Skeletal muscle tissue (tissue), 4 donors: ENCODE measurements around the gene SSR2. TPM values are rescaled to one million over a fixed set of nuclear protein-coding genes. Genes with fewer than 3 reads are reported as not detected.

ENCODE experiments used
- H3K27ac ChIP-seq: one replicate; pipeline ENCODE4 v1.7.0; 2013; ENCODE audit warnings: mild to moderate bottlenecking, low read depth, low read length, inconsistent platforms
- H3K27me3 ChIP-seq, 3 donors: one replicate each; pipeline ENCODE4 v1.7.0; 2013; ENCODE audit warnings: low read length in 3 of 3; ENCODE audit not compliant: control insufficient read depth in 3 of 3, insufficient read depth in 3 of 3
- H3K36me3 ChIP-seq, 3 donors: one replicate each; pipeline ENCODE4 v1.7.0; 2013; ENCODE audit warnings: low read length in 3 of 3; ENCODE audit not compliant: control insufficient read depth in 3 of 3, insufficient read depth in 3 of 3
- H3K4me1 ChIP-seq, 3 donors: one replicate each; pipeline ENCODE4 v1.7.0; 2013; ENCODE audit warnings: low read length in 3 of 3, mild to moderate bottlenecking in 3 of 3; ENCODE audit not compliant: control insufficient read depth in 3 of 3, insufficient read depth in 3 of 3
- H3K4me3 ChIP-seq, 3 donors: one replicate each; pipeline ENCODE4 v1.7.0; 2013; ENCODE audit warnings: low read length in 3 of 3
- H3K9ac ChIP-seq, 3 donors: one replicate each; pipeline ENCODE4 v1.7.0; 2013; ENCODE audit warnings: low read length in 3 of 3, mild to moderate bottlenecking in 3 of 3, moderate library complexity in 2 of 3, low read depth in 1 of 3
- H3K9me3 ChIP-seq, 3 donors: one replicate each; pipeline ENCODE4 v1.7.0; 2013; ENCODE audit warnings: low read length in 3 of 3; ENCODE audit not compliant: control insufficient read depth in 3 of 3
- total RNA-seq: library from RNA; depleted of rRNA; stranded (reverse); fragments of >200 nt; gene quantifications from one replicate; pipeline ENCODE4 v1.2.3, GENCODE V29; 2014
- donor health status: Osteomylitis.

The SSR2 gene
- total RNA-seq, 1 donor from 2014 or later: 276 TPM

DNA sequence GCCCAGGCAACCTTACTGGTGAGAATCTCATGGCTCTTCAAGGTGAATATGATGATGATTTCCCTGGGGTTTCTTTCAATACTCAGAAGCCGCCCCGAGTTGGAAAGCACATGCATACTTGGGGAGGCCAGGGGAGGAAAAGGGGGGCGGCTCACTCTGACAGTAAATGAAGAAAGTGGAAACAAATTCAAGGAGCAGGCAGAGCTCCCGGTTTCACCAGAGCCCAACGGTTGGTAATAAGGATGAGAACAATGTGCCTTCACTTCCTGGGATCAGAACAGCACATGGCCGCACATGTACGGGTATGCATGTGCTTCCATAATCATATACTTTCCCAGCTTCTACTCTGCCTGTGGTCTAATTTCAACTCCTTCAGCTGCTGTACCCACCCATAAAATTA is 38.6 kb downstream of the SSR2 start:
- peak overlapping the region in 2 of 3 donors; percentile 31 to 57 for H3K4me3 ChIP-seq
- H3K9me3 ChIP-seq: no peaks in the 10 kb centered on the region
- peaks cover 55 to 58% (median 55%) of the 10 kb centered on the region in 3 donors for H3K4me1 ChIP-seq
- peak overlapping the region; percentile 99 for H3K27ac ChIP-seq
- H3K27me3 ChIP-seq: no peaks in the 10 kb centered on the region
- H3K9ac ChIP-seq: peak overlapping the region in 1 of 3 donors; percentile 20
- peaks cover 0 to 3% (median 0%) of the 10 kb centered on the region in 3 donors for H3K36me3 ChIP-seq

DNA sequence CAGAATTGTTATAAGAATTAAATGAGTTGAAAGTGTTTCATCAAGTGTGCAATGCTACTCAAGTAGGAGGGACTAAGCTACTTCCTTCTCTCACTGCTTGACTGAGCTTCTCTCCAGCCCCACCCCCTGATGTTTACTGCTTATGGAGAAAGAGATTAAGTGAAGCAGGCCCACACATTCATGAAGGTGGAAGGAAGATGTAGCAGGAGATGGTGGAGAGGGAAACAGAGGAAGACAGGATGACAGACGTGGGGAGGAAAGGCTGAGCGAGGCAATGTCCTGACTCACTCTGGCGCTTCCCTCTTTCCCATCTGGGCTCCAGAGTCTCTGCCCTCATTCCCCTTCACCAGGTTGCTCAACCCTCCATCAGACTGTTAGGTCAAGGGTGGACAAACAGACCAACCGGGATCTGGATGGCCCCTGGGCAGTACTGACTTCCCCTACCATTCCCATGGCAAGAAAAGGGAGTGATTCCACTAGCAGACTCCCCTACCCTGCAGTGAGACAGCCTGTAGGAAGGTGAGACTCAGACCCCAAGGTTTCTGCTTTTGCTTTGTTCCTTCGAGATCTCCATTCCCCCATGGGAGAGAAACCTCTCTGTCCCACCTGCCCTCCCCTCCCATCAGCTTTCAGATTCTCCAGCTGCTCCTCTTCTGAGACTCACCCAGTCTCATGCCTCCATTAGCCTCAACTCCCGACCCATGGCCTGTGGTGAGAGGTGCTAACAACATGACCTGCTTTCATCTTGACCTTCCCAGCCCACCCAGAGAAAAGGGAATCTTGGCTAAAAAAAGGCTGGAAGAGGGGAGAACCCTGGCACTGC is 39.3 kb downstream of the SSR2 start:
- H3K27me3 ChIP-seq: no peaks in the 10 kb centered on the region
- H3K36me3 ChIP-seq: peaks cover 0 to 3% (median 0%) of the 10 kb centered on the region in 3 donors
- H3K4me3 ChIP-seq: peak overlapping the region; percentile 28 to 31 (median 28)
- H3K27ac ChIP-seq: peak overlapping the region; percentile 99
- no peaks in the 10 kb centered on the region for H3K9me3 ChIP-seq
- peak overlapping the region in 2 of 3 donors; percentile 41 to 45 for H3K9ac ChIP-seq
- peaks cover 60 to 64% (median 61%) of the 10 kb centered on the region in 3 donors for H3K4me1 ChIP-seq

DNA sequence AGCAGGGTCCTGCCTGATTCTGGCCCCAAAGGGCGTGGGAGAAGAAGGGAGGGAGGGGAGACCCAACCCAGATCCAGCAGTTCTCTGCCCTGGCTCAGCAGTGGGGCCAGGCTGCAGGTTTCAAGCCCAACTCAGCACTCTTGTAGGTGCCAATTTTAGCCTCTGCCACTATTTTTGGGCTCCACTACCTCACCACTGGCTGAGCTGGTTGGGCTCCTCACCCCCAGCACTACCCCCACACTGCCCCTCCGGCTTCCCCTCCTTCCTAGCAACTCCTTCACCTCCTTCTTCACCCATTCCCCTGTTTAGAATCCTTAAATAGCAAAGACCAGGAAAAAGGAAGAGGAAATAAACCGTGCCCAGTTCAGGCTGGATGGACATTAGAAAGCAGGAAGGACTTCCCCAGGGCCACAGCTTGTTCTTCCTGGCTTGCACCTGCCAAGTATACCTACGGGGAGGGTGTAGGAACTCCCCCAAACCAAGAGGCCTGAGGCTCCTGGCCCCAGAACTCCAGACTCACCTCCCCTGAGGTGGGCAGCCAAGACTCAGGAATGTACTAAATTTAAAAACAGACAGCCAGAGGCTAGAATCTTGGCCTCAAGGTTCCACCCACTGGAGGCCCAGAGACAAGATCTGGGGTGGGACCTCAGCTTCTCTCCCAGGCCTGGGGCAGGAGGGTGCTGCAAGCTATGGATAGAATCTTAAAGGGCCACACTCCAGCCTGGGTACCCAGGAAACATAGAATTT is 41.0 kb downstream of the SSR2 start:
- peak overlapping the region; percentile 99 for H3K27ac ChIP-seq
- H3K9ac ChIP-seq: peak overlapping the region; percentile 85 to 98 (median 92)
- H3K36me3 ChIP-seq: peaks cover 0 to 3% (median 0%) of the 10 kb centered on the region in 3 donors
- H3K9me3 ChIP-seq: no peaks in the 10 kb centered on the region
- peak overlapping the region; percentile 74 to 88 (median 85) for H3K4me3 ChIP-seq
- peaks cover 72 to 81% (median 75%) of the 10 kb centered on the region in 3 donors for H3K4me1 ChIP-seq
- H3K27me3 ChIP-seq: no peaks in the 10 kb centered on the region

DNA sequence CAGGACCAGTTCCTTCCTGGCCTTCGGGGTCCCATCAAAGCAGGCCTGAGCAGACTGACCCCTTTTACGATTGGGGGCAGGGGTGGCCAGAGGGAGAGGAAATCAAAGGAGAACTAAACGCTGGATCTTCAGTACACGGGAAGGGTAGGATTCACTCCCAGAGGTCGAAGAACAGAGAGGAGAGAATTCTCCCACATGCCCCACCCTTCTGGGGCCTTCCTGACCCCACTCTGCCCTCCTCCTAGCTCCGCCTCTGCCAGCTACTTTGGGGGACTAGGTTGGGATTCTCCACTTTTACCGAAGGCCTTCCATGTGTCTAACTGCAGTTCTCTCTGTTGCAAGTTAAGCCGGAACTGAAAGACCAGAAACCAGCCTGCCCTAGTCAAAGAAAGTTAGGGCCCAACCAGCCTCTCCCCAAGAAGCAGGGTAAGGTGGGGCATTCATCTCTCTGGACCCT is 41.8 kb downstream of the SSR2 start:
- H3K4me1 ChIP-seq: peaks cover 77 to 89% (median 81%) of the 10 kb centered on the region in 3 donors
- H3K9ac ChIP-seq: peak overlapping the region; percentile 85 to 98 (median 92)

DNA sequence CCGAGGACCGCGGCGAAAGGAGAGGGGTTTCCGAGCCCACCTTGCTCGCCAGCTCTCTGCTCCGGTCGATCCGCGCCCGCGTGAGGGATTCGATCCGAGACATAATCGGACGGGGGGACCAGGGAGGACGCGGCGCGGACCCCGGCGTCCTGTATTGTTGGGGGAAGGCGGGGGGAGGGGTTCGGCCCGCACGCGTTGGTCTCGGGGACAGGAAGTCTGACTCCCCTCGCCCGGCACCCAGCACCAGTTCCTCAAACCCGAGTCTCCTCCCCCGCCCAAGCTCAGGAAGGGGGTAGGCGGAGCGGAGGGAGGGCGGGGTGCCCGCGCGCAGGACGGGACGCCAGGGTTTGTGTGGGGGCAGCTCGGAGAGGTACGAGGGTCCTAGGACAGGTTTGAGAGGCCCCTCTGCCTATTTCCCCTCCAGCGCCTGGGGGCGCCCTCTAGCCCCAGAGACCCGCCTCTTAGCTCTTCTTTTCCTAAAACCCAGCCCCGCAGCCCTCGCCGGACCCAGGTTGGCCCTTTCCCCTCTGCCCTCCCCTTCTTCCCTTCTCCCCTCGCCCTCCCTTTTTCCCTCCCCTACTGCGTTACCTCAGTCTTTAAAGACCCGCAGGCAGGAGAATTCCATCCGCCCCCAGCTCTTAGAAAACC is 42.3 kb downstream of the SSR2 start, which contains the start of gene ARHGEF2:
Gene ARHGEF2, minus strand, starts transcription at position 223 of the 648 bp plus-strand sequence. Its CDS starts 120 bp downstream, at position 103.
- Histone ChIP-seq H3K36me3 (peaks cover 0 to 3% (median 0%) of the 10 kb centered on the region in 3 donors), H3K4me1 (peaks cover 75 to 88% (median 79%) of the 10 kb centered on the region in 3 donors), H3K9me3 (no peaks in the 10 kb centered on the region), H3K27ac (peak within 1 kb of the TSS; percentile 99), H3K9ac (peak within 1 kb of the TSS; percentile 85 to 98 (median 92)), H3K4me3 (peak within 1 kb of the TSS; percentile 74 to 88 (median 85)), H3K27me3 (no peaks in the 10 kb centered on the region)

More for the DNA sequence above, 41.8 kb downstream of the SSR2 start:
- Histone ChIP-seq H3K4me3 (peak overlapping the region; percentile 74 to 88 (median 85)), H3K27ac (peak overlapping the region; percentile 99), H3K36me3 (peaks cover 0 to 3% (median 0%) of the 10 kb centered on the region in 3 donors), H3K27me3 (no peaks in the 10 kb centered on the region), H3K9me3 (no peaks in the 10 kb centered on the region)

DNA sequence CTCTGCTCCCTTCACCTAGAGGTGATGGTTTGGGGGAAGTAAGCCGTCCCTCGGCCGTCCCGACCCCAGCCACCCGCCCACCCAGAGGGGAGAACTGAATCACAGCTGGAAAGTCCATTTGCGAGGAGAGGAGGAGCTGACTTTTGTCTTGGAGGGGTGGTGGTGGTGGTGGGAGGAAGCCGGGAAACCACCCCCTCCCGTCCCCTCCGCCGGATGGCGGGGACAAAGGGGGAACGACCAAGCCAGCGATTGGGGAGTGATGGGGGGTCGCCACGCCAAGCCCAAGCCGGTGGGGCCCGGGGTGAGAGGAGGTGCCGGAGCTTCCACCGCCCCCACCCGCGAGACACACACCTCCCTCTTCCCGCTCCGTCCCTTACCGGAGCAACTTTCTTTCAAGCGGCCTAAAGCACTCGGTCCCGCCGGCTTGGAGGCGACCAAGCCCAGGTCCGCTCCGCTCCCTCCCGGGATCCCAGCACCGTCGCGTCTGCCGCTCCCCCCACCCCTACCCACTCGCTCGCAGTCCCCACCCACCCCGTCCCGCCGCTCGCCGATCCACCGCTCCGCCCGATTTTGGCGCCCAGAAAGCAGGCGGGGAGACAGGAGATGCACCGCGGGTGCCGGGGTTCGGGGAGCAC is 42.9 kb downstream of the SSR2 start:
- H3K9ac ChIP-seq: peak overlapping the region; percentile 85 to 98 (median 92)
- H3K27ac ChIP-seq: peak overlapping the region; percentile 99
- peaks cover 0 to 3% (median 0%) of the 10 kb centered on the region in 3 donors for H3K36me3 ChIP-seq
- H3K4me1 ChIP-seq: peaks cover 72 to 87% (median 77%) of the 10 kb centered on the region in 3 donors
- no peaks in the 10 kb centered on the region for H3K27me3 ChIP-seq
- peak overlapping the region; percentile 74 to 88 (median 85) for H3K4me3 ChIP-seq
- H3K9me3 ChIP-seq: no peaks in the 10 kb centered on the region

DNA sequence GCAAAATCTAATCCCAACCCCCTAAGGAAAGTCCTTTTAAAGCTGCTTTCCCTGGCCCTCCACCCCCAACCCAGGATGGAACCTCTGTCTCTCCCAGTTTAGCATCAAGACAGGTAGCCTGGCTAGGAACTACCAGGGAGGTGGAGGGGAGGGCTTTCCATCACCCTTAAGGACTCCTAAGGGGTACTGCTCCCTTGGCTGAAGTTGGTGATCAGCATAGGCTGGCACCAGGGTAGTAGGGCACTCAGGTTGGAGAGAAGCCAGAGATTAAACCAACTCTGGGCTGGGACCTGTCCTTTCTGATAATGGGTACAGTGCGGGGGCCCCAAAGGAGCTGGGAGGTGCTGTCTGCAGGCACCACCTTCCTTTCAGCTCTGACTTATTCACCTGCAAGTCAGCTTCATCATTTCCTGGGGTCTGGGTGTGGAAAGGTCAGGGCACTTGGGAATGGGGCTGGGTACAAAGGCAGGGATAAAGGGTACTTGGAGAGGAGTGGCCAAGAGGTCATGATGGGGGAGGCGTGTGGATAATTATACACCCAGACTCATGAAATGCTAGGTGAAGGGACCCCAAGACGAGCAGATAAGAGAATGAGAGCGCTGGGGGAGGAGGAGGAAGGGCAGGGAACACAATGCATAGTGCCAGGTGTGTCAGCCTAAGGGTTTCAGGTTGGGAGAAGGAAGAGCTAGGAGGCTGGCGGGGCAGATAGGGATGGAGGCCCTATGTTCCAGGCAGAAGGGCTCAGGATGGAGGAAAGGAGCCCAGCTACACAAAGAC is 43.6 kb downstream of the SSR2 start:
- Histone ChIP-seq H3K4me1 (peaks cover 76 to 88% (median 77%) of the 10 kb centered on the region in 3 donors), H3K4me3 (peak overlapping the region; percentile 74 to 88 (median 85)), H3K27ac (peak overlapping the region; percentile 99), H3K9me3 (no peaks in the 10 kb centered on the region), H3K36me3 (peaks cover 0 to under 1% (median 0%) of the 10 kb centered on the region in 3 donors), H3K27me3 (no peaks in the 10 kb centered on the region), H3K9ac (peak overlapping the region; percentile 85 to 98 (median 92))

DNA sequence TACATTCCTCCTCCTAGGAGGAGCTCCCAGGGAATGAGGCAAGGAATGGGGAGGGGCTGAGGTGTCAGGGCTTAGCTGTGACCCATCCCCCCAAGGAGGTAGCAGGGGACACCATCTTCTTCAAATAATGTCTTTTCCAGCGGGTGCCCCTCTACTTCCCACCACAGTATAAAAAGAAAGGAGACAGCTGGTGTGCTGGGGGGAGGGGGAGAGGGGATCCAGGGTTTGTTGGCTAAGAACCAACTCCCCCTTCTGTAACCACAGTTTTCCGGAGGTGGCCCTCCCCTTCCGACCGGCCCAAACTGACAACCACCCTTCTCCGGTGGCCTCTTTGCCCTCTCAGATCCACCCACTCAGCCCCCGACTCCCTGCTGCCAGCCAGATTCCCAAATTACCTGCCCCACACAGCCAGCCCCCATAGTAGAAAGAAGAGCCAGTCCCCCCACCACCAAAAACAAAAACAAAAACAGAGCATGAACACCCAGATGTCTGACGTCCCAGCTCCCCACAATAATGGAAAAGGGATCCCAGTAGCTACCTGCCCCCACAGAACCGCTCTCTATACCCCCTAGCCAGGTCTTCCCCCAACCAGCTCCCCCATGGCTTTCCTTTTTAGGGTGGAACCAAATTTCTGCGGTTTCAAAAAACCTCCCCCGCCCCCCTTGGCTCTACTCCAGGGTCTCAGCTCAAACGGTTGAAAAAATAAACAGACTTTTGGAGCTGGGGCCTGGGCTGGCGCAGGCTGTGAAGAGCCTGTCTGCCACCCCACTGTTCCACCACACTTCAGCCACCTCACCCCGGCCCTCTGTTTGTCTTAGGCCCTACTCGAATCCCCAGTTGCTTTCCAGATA is 44.5 kb downstream of the SSR2 start:
- Histone ChIP-seq H3K4me1 (peaks cover 72 to 86% (median 73%) of the 10 kb centered on the region in 3 donors), H3K4me3 (peak overlapping the region; percentile 74 to 88 (median 85)), H3K27me3 (no peaks in the 10 kb centered on the region), H3K36me3 (no peaks in the 10 kb centered on the region), H3K27ac (peak overlapping the region; percentile 99), H3K9me3 (no peaks in the 10 kb centered on the region), H3K9ac (peak overlapping the region; percentile 85 to 98 (median 92))
